Activated gamma-delta T cell treated with anti-CD3 and anti-CD28 coated beads, Interleukin-2, amount 50 U/mL, for 16 hours (primary cell): ENCODE data around the gene COG3.
A peak's percentile ranks its signal among the peaks of the same experiment; 100 is the strongest.
"Not testable (repeated sequence)": the region's sequence is repeated elsewhere in the genome, so short reads cannot be mapped to it uniquely, and the experiment has no call there.

Source experiments
- DNase-seq: peaks from one replicate; pipeline ENCODE4 v3.0.0-alpha.2; 2020; ENCODE audit warnings: low read depth

The COG3 gene

DNA sequence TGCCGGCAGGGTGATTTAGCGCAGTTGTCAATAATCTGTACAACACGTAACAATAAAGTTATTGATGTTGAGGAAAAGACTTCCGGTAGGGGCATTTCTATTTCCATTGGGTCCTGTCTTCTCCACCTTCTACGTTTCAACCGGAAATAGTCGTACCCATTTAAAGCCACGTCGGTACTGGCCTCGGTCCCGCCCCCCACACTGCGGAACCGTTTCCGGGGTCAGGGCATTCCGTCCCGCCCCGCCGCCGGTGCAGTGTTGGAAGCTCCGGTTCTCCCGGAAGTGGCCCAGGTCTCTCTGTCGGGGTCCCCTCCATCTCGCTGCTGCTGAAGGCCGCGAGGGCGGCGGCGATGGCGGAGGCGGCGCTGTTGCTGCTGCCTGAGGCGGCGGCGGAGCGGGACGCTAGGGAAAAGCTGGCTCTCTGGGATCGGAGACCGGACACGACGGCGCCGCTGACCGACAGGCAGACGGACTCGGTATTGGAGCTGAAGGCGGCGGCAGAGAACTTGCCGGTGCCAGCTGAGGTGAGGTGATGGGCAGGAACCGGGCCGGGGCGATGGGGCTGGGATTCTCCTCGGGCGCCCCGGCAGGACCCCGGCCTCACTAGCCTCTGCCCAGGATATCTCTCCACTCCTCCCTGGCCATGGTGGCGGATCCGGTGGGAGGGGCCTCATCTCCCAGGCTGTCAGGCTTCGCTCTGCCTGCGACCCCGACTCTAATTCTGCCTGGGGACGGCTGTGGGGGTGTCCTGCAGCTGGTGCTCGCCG is at the start of gene COG3:
COG3 (plus strand) TSS at position 253 of the 767 bp plus-strand sequence; CDS start at position 351, 98 bp downstream.
- DNase-seq = peak; percentile 94

- no peak for DNase-seq
These were observed 49.6 kb upstream of the COG3 start for GRCh38 chr13:45415112-45415511.

DNA sequence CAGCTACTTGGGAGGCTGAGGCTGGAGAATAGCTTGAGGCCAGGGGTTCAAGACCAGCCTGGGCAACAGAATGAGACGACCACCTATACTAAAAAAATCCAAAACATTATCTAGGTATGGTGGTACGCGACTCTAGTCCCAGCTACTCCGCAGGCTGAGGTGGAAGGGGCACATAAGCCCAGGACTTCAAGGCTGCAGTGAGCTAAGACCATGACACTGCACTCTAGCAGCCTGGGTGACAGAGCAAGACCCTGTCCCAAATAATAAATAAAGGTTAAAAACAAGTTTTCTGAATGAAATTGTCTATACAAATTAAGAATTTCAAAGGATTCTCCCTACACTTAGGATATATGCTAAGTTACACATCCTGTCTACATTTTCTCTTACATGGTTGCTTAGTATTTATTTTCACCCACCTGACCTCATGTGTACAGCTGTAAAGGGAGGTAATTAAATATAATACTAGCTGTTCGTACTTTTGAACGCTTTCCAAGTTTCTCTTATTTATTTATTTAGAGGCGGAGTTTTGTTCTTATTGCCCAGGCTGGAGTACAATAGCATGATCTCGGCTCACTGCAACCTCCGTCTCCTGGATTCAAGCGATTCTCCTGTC is 48.1 kb upstream of the COG3 start:
- no peak for DNase-seq

GRCh38 chr13:45417790-45418534 is 46.8 kb upstream of the COG3 start, which contains the start of gene SLC25A30:
Gene SLC25A30, minus strand, starts transcription at chr13:45418373. Its CDS starts 6,948 bp downstream, at chr13:45411425.
- DNase-seq = peak; percentile 87

- DNase-seq = not testable (repeated sequence)
These were observed 45.4 kb upstream of the COG3 start for GRCh38 chr13:45419389-45419788.

- no peak for DNase-seq
These were observed 44.8 kb upstream of the COG3 start for GRCh38 chr13:45419945-45420344.

- no peak for DNase-seq
These were observed 41.9 kb upstream of the COG3 start for GRCh38 chr13:45422731-45423292.

DNA sequence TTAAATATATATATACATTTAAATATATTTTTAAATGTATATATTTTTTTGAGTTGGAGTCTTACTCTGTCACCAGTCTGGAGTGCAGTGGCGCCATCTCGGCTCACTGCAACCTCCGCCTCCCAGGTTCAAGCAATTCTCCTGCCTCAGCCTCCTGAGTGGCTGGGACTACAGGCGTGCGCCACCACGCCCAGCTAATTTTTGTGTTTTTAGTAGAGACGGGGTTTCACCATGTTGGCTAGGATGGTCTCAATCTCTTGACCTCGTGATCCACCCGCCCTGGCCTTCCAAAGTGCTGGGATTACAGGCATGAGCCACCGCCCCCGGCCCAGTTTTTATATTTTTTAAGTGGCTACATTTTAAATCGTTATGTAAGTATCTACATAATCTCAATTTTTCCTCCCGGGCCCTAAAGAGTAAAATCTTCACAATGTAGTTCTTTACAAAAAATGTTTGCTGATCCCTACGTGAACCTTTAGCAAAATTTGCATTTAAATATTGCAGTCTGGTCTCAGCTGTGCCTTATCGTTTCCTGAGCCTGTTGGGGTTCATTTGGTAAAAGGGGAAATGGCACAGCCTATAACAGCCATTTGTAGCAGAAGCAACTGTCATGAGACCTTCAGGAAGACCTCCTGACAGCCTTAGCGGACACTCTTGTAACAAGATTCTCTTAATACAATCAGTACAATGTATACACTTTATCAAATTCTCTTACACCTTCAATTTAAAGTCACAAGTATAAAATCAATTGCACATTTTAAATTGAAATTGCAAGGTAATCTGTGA is 38.5 kb upstream of the COG3 start:
- DNase-seq = not testable (repeated sequence)

DNA sequence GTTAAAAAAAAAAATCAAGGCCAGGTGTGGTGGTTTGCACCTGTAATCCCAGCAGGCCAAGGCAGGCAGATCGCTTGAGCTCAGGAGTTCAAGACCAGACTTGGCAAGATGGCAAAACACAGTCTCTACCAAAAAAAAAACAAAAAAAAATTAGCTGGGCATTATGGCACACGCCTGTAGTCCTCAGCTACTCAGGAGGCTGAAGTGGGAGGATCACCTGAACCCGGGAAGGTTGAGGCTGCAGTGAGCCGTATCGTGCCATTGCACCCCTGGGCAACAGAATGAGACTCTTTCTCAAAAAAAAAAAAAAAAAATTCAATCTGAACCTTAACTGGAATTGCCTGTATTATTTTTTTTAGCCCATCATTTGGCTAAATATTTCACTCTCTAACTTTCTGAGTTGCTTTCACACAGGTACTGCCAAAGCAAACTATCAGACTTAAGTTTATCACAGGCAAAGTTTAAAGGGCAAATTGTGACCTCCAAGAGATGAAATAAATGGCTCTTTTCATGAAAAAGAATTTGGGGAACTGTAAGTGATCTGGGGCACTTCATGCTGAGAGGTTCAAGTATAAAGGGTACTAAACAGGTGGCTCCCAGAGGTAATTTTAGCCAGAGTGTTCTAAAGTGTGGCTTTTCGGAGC is 31.9 kb upstream of the COG3 start:
- DNase-seq = no peak

DNA sequence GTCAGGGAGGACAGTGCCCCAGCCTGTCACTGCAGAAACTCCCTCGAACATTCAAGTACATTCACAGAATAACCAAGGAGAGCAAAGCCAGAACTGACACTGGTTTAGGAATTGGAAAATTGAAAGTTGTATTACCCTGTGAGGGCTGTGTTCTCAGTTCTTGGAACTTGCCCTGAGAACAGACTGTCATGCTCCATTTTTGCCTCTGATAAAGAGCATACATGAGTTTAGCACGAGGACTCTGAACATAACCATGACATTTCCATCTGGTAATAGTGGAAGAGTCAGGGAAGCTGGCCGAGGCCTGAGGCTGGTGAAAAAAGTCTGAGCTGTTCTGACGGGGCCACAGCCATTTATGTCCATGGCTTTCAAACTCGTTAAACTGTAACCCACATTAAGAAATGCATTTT is 31.4 kb upstream of the COG3 start:
- DNase-seq = no peak

- DNase-seq = no peak
These were observed 30.0 kb upstream of the COG3 start for GRCh38 chr13:45434556-45435371.

- no peak for DNase-seq
These were observed 28.4 kb upstream of the COG3 start for GRCh38 chr13:45436332-45436731.

DNA sequence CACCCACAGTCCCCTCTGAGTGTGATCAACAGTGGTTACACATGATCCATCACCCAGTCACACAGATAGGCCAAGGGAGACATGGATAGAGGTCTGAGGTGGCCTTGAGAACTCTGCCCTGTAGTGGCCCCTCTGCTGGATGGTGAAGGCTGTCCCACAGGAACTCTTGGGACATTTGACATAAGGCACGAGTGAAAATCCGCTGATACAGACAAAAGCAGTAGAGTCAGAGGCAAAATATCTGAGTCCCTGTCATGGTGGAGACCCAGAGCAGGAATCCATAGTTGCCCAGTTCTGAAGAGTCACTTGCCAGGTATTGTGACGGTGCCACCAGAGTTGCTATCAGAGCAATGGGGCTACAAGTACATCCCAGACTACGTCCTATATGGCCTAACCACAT is 27.8 kb upstream of the COG3 start:
- DNase-seq = no peak

- no peak for DNase-seq
These were observed 26.8 kb upstream of the COG3 start for GRCh38 chr13:45437947-45438346.

DNA sequence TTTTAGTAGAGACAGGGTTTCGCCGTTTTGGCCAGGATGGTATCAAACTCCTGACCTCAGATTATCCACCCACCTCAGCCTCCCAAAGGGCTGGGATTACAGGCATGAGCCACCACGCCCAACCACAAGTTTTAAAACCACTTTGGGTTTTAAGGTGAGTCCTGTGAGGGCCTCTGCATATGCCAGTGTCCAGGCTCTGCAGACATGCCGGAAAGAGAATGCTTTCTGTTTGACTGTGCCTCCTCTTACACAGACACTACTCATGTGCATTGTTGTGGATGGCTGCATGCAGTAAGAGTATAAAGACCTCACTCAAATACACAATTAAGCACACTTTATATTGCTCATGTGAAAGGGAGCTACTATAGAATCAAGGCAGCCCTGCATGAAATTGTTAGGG is 25.7 kb upstream of the COG3 start:
- no peak for DNase-seq

- no peak for DNase-seq
These were observed 24.8 kb upstream of the COG3 start for GRCh38 chr13:45439781-45440462.

- DNase-seq = no peak
These were observed 23.1 kb upstream of the COG3 start for GRCh38 chr13:45441633-45442032.

DNA sequence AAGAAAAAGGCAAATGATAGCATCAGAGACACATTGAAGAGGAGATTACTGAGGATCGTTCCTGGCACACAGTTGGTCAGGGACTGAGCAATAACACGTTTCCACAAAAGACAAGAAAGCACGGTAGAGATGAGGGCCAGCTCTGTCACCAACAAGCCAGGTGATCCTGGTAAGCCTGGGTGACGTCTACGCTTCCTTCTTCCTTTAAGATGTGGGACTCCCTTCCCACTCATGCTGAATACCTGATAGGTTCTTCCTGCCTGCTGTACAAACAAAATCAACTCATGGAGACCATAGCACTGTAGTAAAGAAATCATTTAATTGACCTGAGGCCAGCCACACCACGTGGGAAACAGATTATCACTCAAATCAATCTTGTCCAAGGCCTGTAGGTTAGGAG is 19.7 kb upstream of the COG3 start:
- DNase-seq = no peak

- DNase-seq = no peak
These were observed 18.6 kb upstream of the COG3 start for GRCh38 chr13:45446181-45446580.
